MM.1S (cell line): ENCODE measurements around the gene TCF7.

Source experiments
- DNase-seq: peaks from one replicate; pipeline ENCODE4 v3.0.0-alpha.2; 2015
- H2AFZ ChIP-seq: fragments of 300-600 bp; sonication (generic); 2 replicates; pipeline ENCODE4 v1.6.0; 2016; ENCODE audit warnings: antibody characterized with exemption, low read length
- H3F3A ChIP-seq: fragments of 300-600 bp; sonication (generic); 2 replicates; pipeline ENCODE4 v1.6.1; 2016; ENCODE audit warnings: mild to moderate bottlenecking, antibody characterized with exemption, low read length, moderate library complexity, mixed read lengths; ENCODE audit not compliant: insufficient read depth
- H3K27ac ChIP-seq: fragments of 300-600 bp; sonication (generic); 2 replicates; pipeline ENCODE4 v1.5.1; 2016; ENCODE audit warnings: mild to moderate bottlenecking, low read length
- H3K27me3 ChIP-seq: fragments of 300-600 bp; sonication (generic); replicated peaks from 2 replicates; pipeline ENCODE4 v1.6.0; 2016; ENCODE audit warnings: low read length; ENCODE audit not compliant: insufficient read depth
- H3K36me3 ChIP-seq: fragments of 300-600 bp; sonication (generic); replicated peaks from 2 replicates; pipeline ENCODE4 v1.6.1; 2016; ENCODE audit warnings: mild to moderate bottlenecking, low read length, mixed read lengths; ENCODE audit not compliant: insufficient read depth
- H3K4me1 ChIP-seq: fragments of 300-600 bp; sonication (generic); 2 replicates; pipeline ENCODE4 v1.6.1; 2016; ENCODE audit warnings: low read length, mixed read lengths
- H3K4me2 ChIP-seq: fragments of 300-600 bp; sonication (generic); 2 replicates; pipeline ENCODE4 v1.6.0; 2016; ENCODE audit warnings: low read depth, low read length
- H3K4me3 ChIP-seq: fragments of 300-600 bp; sonication (generic); 2 replicates; pipeline ENCODE4 v1.5.1; 2016; ENCODE audit warnings: low read length, mixed read lengths
- H3K79me2 ChIP-seq: fragments of 300-600 bp; sonication (generic); 2 replicates; pipeline ENCODE4 v1.6.1; 2016; ENCODE audit warnings: mixed run types, low read length, mixed read lengths
- H3K9ac ChIP-seq: fragments of 300-600 bp; sonication (generic); 2 replicates; pipeline ENCODE4 v1.6.1; 2016; ENCODE audit warnings: low read length, mixed read lengths
- H3K9me2 ChIP-seq: fragments of 300-600 bp; sonication (generic); replicated peaks from 2 replicates; pipeline ENCODE4 v1.6.1; 2016; ENCODE audit warnings: mild to moderate bottlenecking, low read length, mixed read lengths; ENCODE audit not compliant: insufficient read depth
- H3K9me3 ChIP-seq: fragments of 300-600 bp; sonication (generic); replicated peaks from 2 replicates; pipeline ENCODE4 v1.6.1; 2016; ENCODE audit warnings: mild to moderate bottlenecking, low read length, mixed read lengths; ENCODE audit not compliant: insufficient read depth
- H4K20me1 ChIP-seq: fragments of 300-600 bp; sonication (generic); 2 replicates; pipeline ENCODE4 v1.6.1; 2016; ENCODE audit warnings: mild to moderate bottlenecking, low read length, moderate library complexity, mixed read lengths; ENCODE audit not compliant: insufficient read depth
- CTCF ChIP-seq: fragments of 300-600 bp; sonication (generic); IDR thresholded peaks from 2 replicates; pipeline ENCODE4 v1.5.1; 2016; ENCODE audit warnings: antibody characterized with exemption, low read length, mixed read lengths
- EZH2 ChIP-seq: fragments of 300-600 bp; sonication (generic); optimal IDR thresholded peaks from 2 replicates; pipeline ENCODE3; 2017; ENCODE audit warnings: low read depth, mild to moderate bottlenecking, antibody characterized with exemption, low read length, mixed read lengths
- EZH2phosphoT487 ChIP-seq: fragments of 300-600 bp; sonication (generic); IDR thresholded peaks from 2 replicates; pipeline ENCODE4 v1.6.1; 2018; ENCODE audit warnings: antibody characterized with exemption, low read length

TCF7 gene

GRCh38 chr5:134195666-134196065 is 81.2 kb downstream of the TCF7 start:
- Histone ChIP-seq H3K36me3 (peaks cover 8% of the 10 kb centered on the region; the same call in 1 of the 2 replicates), H3K27me3 (no peaks in the 10 kb centered on the region), H4K20me1 (no peaks in the 10 kb centered on the region), H3K4me1 (no peaks in the 10 kb centered on the region), H3K4me3 (no peak overlapping the region), H3K9me3 (no peaks in the 10 kb centered on the region), H3K79me2 (peaks cover 12% of the 10 kb centered on the region), H3K27ac (no peak overlapping the region), H3K9ac (no peak overlapping the region), H3F3A (0 out of 2 replicates have a peak, but pooled peaks cover 3% of the 10 kb centered on the region), H3K9me2 (no peaks in the 10 kb centered on the region), H2AFZ (no peak overlapping the region), H3K4me2 (no peak overlapping the region)
- no peak for DNase-seq
- no peak for TF ChIP-seq EZH2
- no peak for TF ChIP-seq CTCF
- no peak for TF ChIP-seq EZH2phosphoT487
